GM18861 (cell line): Measurements from ENCODE around the gene CAPN3.
"Not testable (repeated sequence)": the region's sequence is repeated elsewhere in the genome, so short reads cannot be mapped to it uniquely, and the experiment has no call there.

ENCODE experiments used
- ATAC-seq: cut with Tn5 transposase; IDR thresholded peaks from one replicate; pipeline ENCODE4 v1.9.1; 2021; ENCODE audit not compliant: unreplicated experiment

CAPN3 gene

GRCh38 chr15:42359249-42359648 is at the start of gene CAPN3:
TSS of gene CAPN3 (plus strand) at chr15:42359501. CDS start at chr15:42359806, 305 bp downstream.
- no peak for ATAC-seq

GRCh38 chr15:42313463-42313862 is 45.8 kb upstream of the CAPN3 start:
- no peak for ATAC-seq

GRCh38 chr15:42314818-42315217 is 44.5 kb upstream of the CAPN3 start:
- ATAC-seq = no peak

- ATAC-seq = no peak
Observed at GRCh38 chr15:42315521-42315920, 43.8 kb upstream of the CAPN3 start.

GRCh38 chr15:42316282-42316805 is 43.0 kb upstream of the CAPN3 start:
- ATAC-seq = not testable (repeated sequence)

- no peak for ATAC-seq
Observed at GRCh38 chr15:42319206-42319605, 40.1 kb upstream of the CAPN3 start.

- no peak for ATAC-seq
Observed at GRCh38 chr15:42324308-42324707, 35.0 kb upstream of the CAPN3 start.

GRCh38 chr15:42329161-42329560 is 30.1 kb upstream of the CAPN3 start:
- no peak for ATAC-seq

GRCh38 chr15:42329992-42330391 is 29.3 kb upstream of the CAPN3 start:
- no peak for ATAC-seq

- ATAC-seq = no peak
Observed at GRCh38 chr15:42331235-42331634, 28.1 kb upstream of the CAPN3 start.

GRCh38 chr15:42332331-42332730 is 27.0 kb upstream of the CAPN3 start:
- ATAC-seq = no peak

- no peak for ATAC-seq
Observed at GRCh38 chr15:42335074-42335473, 24.2 kb upstream of the CAPN3 start.

- not testable (repeated sequence) for ATAC-seq
Observed at GRCh38 chr15:42336650-42337049, 22.7 kb upstream of the CAPN3 start.

GRCh38 chr15:42337104-42337503 is 22.2 kb upstream of the CAPN3 start:
- ATAC-seq = not testable (repeated sequence)

- ATAC-seq = no peak
Observed at GRCh38 chr15:42338500-42338899, 20.8 kb upstream of the CAPN3 start.

GRCh38 chr15:42343596-42344232 is 15.6 kb upstream of the CAPN3 start:
- no peak for ATAC-seq

GRCh38 chr15:42344763-42345162 is 14.5 kb upstream of the CAPN3 start:
- no peak for ATAC-seq

GRCh38 chr15:42345504-42345903 is 13.8 kb upstream of the CAPN3 start:
- no peak for ATAC-seq

GRCh38 chr15:42348083-42348482 is 11.2 kb upstream of the CAPN3 start:
- no peak for ATAC-seq

- ATAC-seq = no peak
Observed at GRCh38 chr15:42349186-42349585, 10.1 kb upstream of the CAPN3 start.

GRCh38 chr15:42352401-42352800 is 6.9 kb upstream of the CAPN3 start:
- no peak for ATAC-seq

- ATAC-seq = no peak
Observed at GRCh38 chr15:42353061-42353460, 6.2 kb upstream of the CAPN3 start.

- no peak for ATAC-seq
Observed at GRCh38 chr15:42354824-42355223, 4.5 kb upstream of the CAPN3 start.
